Cerebellar nuclear complex (tissue), 1 donor: ENCODE results near the gene SH3BP5L.
"Not testable (repeated sequence)": the region's sequence is repeated elsewhere in the genome, so short reads cannot be mapped to it uniquely, and the experiment has no call there.

Experiments used
- DNase-seq, 2 experiments: peaks; one replicate each; lab custom pipeline; 2025; lab: John Stamatoyannopoulos, UW

The SH3BP5L gene

DNA sequence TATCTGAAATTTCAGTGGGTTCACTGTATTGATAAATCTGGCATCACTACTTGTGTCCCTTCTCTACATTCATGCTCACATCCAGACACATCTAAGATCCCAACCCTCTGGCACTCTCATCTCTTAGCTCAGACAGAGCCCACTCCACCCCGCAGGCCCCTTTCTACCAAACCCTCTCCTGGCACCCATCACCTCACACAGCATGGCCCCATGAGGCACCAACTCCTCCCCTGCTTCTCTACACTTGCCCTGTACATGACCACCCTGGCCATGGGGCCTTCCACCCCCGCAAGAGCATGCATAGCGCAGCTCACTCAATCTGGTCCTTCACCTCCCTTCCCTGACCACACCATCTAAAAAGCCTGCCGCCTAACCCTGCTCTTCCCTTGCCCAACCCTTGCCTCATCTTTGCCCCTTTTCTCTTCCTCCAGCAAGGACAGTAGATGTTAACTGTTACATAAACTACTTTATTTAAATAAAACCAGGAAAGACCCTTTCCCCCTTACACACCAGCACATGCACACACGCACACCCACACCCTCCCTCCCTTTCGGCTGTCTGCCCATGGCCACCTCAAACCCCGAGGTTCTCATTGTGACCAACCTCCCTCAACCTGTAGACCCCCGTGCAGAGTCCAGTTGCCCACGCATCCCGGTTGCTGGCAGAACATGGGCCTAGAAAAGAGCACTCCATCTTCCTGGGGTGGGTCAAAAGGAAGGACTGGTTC is 15.6 kb downstream of the SH3BP5L start:
- DNase-seq: no peak

DNA sequence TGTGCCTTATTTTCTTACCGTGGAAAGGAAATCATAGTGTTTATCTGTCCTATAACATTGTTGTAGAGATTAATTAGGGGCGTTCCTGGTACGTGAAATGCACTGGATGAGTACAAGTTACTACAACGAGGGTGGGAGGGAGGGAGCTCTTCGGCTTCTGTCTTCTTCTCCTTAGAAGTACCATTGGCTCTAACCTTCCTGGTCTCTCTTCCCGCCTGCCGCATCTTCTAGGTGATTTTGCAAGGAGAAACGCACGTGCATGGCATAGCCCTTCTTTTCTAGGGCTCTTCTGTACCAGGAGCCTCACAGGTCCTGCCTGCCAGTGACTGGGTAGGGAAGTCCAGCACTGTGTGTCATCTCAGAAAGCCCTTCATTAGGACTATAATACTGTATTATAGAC is 16.8 kb downstream of the SH3BP5L start:
- DNase-seq: no peak

GRCh38 chr1:248807067-248807737 is 18.5 kb downstream of the SH3BP5L start:
- no peak for DNase-seq

- no peak for DNase-seq
Observed at GRCh38 chr1:248805876-248806275, 19.8 kb downstream of the SH3BP5L start.

DNA sequence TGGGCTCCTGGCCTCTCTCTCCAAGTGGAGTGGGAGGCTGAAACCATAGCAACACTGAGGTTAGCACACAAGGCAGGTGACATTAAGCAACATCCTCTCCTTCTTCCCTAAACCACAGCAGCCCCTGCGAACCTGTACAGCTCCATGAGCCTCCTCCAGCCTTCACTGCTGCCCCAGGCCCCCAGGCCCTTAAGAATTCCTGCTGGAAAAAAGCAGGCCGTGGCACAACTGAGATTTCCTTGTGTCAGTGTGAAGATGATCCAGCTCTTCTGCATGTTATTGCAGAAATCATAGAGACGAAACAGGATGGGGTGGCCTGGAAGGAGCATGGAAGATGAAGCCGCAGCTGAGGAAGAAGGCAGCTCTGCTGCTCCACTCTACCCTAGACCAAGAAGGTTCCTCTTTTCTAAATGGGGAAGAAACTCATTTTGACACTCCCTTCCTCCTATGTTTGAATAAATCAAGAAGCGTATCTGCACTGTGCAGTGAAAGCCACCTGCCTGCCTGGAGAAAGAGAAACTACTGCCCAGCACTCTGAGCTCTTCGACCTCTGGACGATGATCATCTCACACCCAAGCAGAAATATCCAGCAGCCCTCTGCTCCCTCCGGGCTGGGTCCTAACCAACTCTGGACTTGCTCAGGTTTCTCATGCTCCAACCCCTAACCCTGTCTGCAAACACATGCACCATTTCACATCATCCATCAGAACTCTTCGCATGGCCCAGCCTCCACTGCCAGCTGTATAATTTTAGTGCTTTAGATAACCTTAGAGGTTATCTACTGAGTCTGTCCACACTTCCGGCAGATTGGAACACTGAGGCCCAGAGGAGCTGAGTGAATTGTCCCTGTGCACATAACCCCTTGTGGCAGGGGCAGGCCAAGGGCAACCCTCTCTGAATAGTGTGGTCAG is 20.7 kb downstream of the SH3BP5L start:
- DNase-seq: no peak

DNA sequence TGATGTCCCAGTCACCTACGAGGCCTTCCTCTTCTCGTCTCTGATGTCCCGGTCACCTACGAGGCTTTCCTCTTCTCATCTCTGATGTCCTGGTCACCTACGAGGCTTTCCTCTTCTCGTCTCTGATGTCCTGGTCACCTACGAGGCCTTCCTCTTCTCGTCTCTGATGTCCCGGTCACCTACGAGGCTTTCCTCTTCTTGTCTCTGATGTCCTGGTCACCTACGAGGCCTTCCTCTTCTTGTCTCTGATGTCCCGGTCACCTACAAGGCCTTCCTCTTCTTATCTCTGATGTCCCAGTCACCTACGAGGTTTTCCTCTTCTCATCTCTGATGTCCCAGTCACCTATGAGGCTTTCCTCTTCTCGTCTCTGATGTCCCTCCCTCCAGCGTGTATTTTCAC is 22.2 kb downstream of the SH3BP5L start:
- not testable (repeated sequence) for DNase-seq

- DNase-seq: no peak
Observed at GRCh38 chr1:248802454-248802853, 23.3 kb downstream of the SH3BP5L start.

DNA sequence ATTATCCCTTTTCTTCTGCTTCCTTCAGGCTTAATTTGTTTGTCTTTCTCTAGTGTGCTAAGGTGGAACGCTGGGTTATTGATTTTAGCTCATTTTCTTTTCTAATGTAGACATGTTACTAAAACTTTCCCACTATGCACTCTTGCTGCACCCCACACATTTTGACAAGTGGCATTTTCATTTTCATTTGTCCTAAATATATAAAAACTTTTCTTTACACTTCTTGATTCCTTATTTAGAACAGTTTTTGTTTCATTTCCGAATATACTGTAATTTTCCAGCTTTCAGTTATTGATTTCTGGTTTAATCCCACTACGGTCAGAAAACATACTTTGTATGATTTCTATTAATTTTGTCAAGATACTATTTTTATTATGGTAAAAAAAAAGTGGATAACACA is 25.3 kb downstream of the SH3BP5L start:
- DNase-seq: no peak

DNA sequence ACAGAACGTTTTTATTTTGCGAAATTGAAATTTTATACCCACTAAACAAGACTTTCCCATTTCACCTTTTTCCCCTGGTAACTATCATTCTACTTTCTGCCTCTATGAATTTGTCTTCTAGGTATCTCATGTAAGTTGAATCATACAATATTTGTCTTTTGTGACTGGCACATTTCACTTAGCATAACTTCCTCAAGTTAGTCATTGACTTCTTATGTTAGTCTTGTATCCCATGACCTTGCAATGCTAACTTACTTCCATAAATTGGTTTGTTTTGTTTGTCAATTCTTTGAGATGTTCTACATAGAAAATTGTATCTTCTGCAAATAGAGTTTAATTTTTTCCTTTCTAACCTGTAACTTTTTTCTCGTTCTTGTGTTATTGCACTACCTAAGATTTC is 26.9 kb downstream of the SH3BP5L start:
- no peak for DNase-seq

DNA sequence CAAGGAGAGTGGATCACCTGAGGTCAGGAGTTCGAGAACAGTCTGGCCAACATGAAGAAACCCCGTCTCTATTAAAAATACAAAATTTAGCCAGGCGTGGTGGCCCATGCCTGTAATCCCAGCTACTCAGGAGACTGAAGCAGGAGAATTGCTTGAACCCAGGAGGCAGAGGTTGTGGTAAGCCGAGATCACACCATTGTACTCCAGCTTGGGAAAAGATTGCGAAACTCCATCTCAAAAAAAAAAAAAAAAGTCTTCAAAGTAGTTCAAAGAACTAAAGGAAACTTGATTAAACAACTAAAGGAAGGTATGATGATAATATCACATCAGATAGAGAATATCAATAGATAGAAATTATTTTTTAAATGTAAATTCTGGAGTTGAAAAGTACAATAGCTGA is 31.1 kb downstream of the SH3BP5L start:
- DNase-seq: not testable (repeated sequence)

- no peak for DNase-seq
Observed at GRCh38 chr1:248793592-248793991, 32.1 kb downstream of the SH3BP5L start.

GRCh38 chr1:248792342-248792741 is 33.4 kb downstream of the SH3BP5L start:
- DNase-seq: no peak

- no peak for DNase-seq
Observed at GRCh38 chr1:248791010-248791409, 34.7 kb downstream of the SH3BP5L start.

GRCh38 chr1:248790456-248790855 is 35.3 kb downstream of the SH3BP5L start:
- no peak for DNase-seq

DNA sequence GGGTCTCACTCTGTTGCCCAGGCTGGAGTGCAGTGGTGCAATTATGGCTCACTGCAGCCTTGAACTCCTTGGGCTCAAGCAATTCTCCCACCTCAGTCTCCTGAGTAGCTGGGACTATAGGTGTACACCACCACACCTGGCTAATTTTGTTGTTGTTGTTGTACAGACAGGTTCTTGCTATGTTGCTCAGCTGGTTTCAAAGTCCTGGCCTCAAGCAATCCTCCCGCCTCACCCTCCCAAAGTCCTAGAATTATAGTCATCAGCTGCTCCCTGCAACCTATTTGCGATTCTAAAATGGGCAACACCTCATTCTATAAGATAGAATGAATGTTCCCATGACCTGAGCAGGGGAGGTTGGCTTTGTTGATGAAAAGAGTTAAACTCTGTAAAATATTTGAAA is 36.4 kb downstream of the SH3BP5L start:
- DNase-seq: not testable (repeated sequence)

DNA sequence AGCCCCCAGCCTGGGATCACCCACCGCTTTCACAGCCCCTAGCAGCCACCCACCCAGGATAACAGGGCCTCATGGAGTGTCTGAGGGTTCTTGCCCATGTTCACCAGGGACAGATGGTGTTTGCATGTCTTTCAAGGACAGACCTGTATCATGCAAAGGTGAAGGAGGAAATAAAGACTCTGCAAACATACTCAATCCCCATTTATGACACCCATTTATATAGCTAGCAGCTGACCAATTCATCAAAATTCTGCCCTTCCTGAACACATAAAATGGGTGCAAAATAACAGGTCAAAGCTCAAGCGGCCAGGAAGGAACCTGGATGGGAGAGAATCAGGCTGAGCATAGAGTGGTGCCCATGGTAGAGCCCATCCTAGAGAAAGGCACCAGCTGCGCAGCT is 37.4 kb downstream of the SH3BP5L start:
- DNase-seq: no peak

DNA sequence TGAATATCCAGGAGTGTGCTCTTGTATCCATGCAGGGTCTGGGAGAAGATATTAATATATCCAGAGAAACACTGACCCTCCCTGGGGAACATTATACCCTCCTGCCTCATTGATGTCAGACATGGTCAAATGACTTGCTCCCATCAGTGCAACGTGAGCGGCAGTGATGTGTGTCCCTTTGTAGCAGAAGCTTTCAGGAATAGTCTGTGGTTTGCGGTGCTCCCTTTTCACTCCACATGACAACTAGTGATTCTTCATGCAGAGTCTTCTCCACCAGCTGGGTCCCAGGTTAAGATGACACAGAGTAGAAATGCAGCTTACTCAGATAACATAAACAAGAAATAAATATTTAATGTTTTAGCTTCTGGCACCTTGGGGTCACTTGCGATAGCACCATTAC is 38.3 kb downstream of the SH3BP5L start:
- no peak for DNase-seq

DNA sequence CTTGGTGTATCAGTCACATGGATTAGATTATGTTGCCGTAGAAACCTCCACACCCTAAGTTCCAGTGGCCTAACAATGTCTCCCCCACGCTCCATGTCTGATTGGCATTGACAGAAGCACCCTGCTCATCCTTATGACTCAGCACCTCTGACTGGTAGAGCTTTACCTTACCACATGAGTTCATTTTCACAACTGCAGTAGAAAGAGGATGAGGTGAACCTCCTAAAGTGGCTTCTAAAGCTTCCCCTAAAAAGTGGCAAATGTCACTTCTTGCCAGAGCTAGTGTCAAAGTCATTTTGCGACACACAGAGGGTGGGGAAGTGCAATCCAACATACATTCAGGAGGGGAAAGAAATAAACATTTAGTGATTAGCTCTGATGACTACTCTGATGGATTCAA is 39.6 kb downstream of the SH3BP5L start:
- no peak for DNase-seq

DNA sequence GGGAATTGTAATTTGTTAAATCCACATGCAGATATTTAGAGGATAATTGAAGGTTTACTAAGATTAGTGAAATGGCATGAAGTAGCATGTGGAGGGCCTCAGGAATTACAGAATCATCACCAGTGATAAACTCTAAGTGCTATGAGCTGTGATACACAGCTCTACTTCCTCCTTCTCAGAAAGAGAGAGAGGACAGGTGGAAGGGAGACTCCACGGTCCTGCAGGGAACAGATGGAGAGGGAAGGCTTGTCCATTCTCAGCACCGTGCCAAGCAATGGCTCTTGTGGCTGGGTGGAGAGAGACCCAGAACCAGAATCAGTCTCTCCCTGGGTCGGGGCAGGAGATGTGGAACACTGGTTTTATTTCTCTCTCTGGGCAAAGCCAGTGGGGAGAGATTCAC is 42.3 kb downstream of the SH3BP5L start:
- DNase-seq: no peak

DNA sequence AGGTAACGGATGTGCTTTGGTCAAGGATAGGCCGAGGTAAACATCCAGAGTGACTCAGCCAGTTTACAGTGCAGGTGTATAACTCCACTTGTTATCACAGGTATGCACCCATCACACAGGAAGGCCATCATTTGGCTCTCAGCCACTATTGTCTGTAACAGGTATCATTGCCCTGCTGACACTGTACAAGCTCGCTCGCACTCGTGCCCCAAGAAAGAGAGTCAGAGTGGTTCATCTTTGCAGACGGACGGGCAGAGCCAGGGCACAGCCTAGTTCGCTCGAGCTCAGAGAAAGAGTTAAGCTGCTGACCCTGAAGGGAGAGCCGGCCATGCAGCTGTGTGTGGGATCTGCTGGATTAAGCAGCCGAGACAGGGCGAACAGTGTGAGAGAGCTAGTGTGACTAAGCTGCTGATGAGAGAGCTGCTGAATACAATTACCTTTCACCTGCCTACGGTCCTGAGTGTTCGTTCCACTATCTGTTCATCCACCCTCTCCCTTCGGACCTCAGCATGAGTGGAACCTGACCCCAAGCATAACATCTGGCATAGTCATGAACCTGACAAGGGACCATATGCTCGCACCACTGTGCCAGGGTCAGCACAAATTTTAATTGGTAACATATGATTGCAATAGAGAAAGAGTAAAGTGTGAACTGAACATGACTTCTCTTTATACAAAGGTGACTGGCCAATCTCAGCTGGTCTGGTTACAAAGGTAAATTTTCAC is 43.1 kb downstream of the SH3BP5L start:
- DNase-seq: no peak

GRCh38 chr1:248779350-248779749 is 46.4 kb downstream of the SH3BP5L start:
- DNase-seq: no peak

GRCh38 chr1:248778906-248779305 is 46.8 kb downstream of the SH3BP5L start:
- DNase-seq: no peak
